ENCODE data around the gene WNT1. TPM values are rescaled to one million over a fixed set of nuclear protein-coding genes. Genes with fewer than 3 reads are reported as not detected.

The WNT1 gene
- total and polyA plus RNA-seq, 8 donors: not detected

DNA sequence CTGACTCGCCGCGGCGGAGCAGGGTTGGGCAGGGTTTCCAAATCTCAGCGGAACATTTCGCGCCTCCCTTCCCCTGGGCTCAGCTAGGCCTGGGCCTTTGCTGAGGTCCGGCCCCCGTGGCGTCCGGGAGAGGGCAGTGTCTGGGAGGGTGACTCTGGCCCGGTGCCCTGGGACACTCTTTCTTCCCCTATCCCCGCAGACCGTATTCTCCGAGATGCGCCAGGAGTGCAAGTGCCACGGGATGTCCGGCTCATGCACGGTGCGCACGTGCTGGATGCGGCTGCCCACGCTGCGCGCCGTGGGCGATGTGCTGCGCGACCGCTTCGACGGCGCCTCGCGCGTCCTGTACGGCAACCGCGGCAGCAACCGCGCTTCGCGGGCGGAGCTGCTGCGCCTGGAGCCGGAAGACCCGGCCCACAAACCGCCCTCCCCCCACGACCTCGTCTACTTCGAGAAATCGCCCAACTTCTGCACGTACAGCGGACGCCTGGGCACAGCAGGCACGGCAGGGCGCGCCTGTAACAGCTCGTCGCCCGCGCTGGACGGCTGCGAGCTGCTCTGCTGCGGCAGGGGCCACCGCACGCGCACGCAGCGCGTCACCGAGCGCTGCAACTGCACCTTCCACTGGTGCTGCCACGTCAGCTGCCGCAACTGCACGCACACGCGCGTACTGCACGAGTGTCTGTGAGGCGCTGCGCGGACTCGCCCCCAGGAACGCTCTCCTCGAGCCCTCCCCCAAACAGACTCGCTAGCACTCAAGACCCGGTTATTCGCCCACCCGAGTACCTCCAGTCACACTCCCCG is 3.0 kb downstream of the WNT1 start:
- intact Hi-C loops (cut with DNase I; ENCODE audit: low total_unique reads): no loop called here
- peak in 1 of 2 donors; percentile 74 for DNase-seq
- WGBS, 5 donors: 2 to 6% (median 3%) methylated on average over 25 to 91 of the region's 91 CpGs
- Histone ChIP-seq H3K4me1 (peaks cover 39 to 48% (median 43%) of the 10 kb centered on the region in 4 donors), H3K27ac (no peak overlapping the region), H3K4me3 (peak overlapping the region; percentile 4 to 53 (median 34)), H3K9me3 (no peaks in the 10 kb centered on the region), H3K27me3 (peaks cover 29 to 100% (median 79%) of the 10 kb centered on the region in 3 donors), H3K36me3 (no peaks in the 10 kb centered on the region)
- TF ChIP-seq EP300 (IDR thresholded peaks at IDR 0.05): no peak
- no peak for TF ChIP-seq POLR2AphosphoS5 (IDR thresholded peaks at IDR 0.05)
- TF ChIP-seq, protein P1, sequence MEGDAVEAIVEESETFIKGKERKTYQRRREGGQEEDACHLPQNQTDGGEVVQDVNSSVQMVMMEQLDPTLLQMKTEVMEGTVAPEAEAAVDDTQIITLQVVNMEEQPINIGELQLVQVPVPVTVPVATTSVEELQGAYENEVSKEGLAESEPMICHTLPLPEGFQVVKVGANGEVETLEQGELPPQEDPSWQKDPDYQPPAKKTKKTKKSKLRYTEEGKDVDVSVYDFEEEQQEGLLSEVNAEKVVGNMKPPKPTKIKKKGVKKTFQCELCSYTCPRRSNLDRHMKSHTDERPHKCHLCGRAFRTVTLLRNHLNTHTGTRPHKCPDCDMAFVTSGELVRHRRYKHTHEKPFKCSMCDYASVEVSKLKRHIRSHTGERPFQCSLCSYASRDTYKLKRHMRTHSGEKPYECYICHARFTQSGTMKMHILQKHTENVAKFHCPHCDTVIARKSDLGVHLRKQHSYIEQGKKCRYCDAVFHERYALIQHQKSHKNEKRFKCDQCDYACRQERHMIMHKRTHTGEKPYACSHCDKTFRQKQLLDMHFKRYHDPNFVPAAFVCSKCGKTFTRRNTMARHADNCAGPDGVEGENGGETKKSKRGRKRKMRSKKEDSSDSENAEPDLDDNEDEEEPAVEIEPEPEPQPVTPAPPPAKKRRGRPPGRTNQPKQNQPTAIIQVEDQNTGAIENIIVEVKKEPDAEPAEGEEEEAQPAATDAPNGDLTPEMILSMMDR (IDR thresholded peaks at IDR 0.05): no peak
- no peak for TF ChIP-seq POLR2A (IDR thresholded peaks at IDR 0.05)

DNA sequence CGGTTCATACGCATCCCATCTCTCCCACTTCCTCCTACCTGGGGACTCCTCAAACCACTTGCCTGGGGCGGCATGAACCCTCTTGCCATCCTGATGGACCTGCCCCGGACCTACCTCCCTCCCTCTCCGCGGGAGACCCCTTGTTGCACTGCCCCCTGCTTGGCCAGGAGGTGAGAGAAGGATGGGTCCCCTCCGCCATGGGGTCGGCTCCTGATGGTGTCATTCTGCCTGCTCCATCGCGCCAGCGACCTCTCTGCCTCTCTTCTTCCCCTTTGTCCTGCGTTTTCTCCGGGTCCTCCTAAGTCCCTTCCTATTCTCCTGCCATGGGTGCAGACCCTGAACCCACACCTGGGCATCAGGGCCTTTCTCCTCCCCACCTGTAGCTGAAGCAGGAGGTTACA is 3.6 kb downstream of the WNT1 start:
- no peak for DNase-seq
- WGBS, 5 donors: 9 to 15% (median 13%) methylated on average over 11 to 13 of the region's 13 CpGs
- Histone ChIP-seq H3K4me1 (peaks cover 39 to 48% (median 43%) of the 10 kb centered on the region in 4 donors), H3K36me3 (no peaks in the 10 kb centered on the region), H3K27me3 (peaks cover 29 to 100% (median 83%) of the 10 kb centered on the region in 3 donors), H3K9me3 (no peaks in the 10 kb centered on the region), H3K4me3 (peak overlapping the region in 3 of 4 donors; percentile 25 to 53 (median 43)), H3K27ac (no peak overlapping the region)
- TF ChIP-seq POLR2AphosphoS5 (IDR thresholded peaks at IDR 0.05) (no peak), EP300 (IDR thresholded peaks at IDR 0.05) (no peak), POLR2A (IDR thresholded peaks at IDR 0.05) (no peak)
- TF ChIP-seq, protein P1 (IDR thresholded peaks at IDR 0.05): no peak
- intact Hi-C loops (cut with DNase I; ENCODE audit: low total_unique reads): no loop called here

DNA sequence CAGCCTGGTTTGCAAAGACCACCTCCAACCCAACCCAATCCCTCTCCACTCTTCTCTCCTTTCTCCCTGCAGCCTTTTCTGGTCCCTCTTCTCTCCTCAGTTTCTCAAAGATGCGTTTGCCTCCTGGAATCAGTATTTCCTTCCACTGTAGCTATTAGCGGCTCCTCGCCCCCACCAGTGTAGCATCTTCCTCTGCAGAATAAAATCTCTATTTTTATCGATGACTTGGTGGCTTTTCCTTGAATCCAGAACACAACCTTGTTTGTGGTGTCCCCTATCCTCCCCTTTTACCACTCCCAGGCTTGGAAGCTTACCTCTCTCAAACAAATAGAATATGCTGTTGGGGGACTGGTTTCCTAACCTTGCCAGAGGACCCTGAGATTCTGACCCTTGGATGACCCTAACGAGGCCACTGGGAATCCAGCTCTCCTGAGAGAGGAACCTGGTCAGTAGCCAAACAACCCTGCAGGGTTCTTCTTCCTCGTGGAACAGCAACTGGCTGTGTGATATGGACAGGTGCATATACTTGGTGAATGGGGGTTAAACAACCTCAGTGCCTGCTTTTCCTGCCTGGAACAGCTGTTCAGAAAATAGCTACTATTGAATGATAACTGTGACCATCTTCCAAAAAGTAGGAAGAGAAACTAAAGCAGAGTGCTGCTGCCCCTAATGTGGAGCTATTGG is 4.4 kb downstream of the WNT1 start:
- Histone ChIP-seq H3K4me1 (peaks cover 39 to 47% (median 43%) of the 10 kb centered on the region in 4 donors), H3K27ac (no peak overlapping the region), H3K9me3 (no peaks in the 10 kb centered on the region), H3K4me3 (no peak overlapping the region), H3K27me3 (peaks cover 29 to 100% (median 83%) of the 10 kb centered on the region in 3 donors), H3K36me3 (no peaks in the 10 kb centered on the region)
- intact Hi-C loops (cut with DNase I; ENCODE audit: low total_unique reads): no loop called here
- DNase-seq: no peak
- TF ChIP-seq POLR2AphosphoS5 (IDR thresholded peaks at IDR 0.05) (no peak), POLR2A (IDR thresholded peaks at IDR 0.05) (no peak), EP300 (IDR thresholded peaks at IDR 0.05) (no peak)
- TF ChIP-seq, protein P1 (IDR thresholded peaks at IDR 0.05): no peak
- 43 to 65% (median 47%) methylated on average over 6 of the region's 6 CpGs for WGBS, 5 donors

DNA sequence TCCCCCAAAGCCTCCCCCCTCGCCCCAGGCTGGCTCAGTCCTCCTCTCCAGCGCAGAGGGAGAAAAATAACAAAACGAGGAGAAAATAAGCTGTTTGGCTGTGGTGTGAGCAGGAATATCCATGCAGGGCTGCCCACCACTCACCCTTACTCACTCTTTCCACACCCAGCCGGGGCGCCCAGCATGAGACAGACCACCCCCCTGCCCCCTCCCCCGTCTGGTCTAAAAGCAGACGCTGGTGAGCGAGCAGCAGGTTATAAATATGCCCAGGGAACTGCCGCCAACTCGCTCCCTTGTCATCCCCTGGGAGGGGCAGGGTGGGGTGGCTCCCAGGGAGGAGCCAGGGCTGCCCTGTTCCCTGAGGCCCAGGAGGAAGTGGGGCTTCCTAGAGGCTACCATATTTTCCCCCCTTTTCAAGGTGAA is 7.4 kb downstream of the WNT1 start:
- H3K4me1 ChIP-seq: peaks cover 11 to 20% (median 16%) of the 10 kb centered on the region in 4 donors
- no peaks in the 10 kb centered on the region for H3K36me3 ChIP-seq
- H3K27me3 ChIP-seq: peaks cover 17 to 100% (median 74%) of the 10 kb centered on the region in 3 donors
- no peaks in the 10 kb centered on the region for H3K9me3 ChIP-seq
- intact Hi-C loops (cut with DNase I; ENCODE audit: low total_unique reads): no loop called here
- H3K27ac ChIP-seq: no peak overlapping the region
- WGBS, 5 donors: 17 to 30% (median 22%) methylated on average over 7 to 10 of the region's 10 CpGs
- peak in 1 of 2 donors; percentile 45 for DNase-seq
- no peak overlapping the region for H3K4me3 ChIP-seq
- TF ChIP-seq, protein P1 (IDR thresholded peaks at IDR 0.05): no peak
- TF ChIP-seq POLR2A (IDR thresholded peaks at IDR 0.05): no peak
- TF ChIP-seq EP300 (IDR thresholded peaks at IDR 0.05): no peak
- TF ChIP-seq POLR2AphosphoS5 (IDR thresholded peaks at IDR 0.05): no peak
